ENCODE data around the gene PLOD1.

The PLOD1 gene

GRCh38 chr1:11898086-11898785 is 36.3 kb upstream of the PLOD1 start:
- H3K4me1 ChIP-seq (ENCODE audit: control insufficient read depth, insufficient read depth, low read length): no peaks in the 10 kb centered on the region
- no peak for TF ChIP-seq TRIM28 (IDR thresholded peaks at IDR 0.05; ENCODE audit: borderline replicate concordance, low read length)
- TF ChIP-seq HIC1 (tag by site-specific recombination; IDR thresholded peaks at IDR 0.05): no peak
- no peak for TF ChIP-seq ZNF354C (tag by site-specific recombination; IDR thresholded peaks at IDR 0.05; ENCODE audit: borderline replicate concordance, low read depth)
- no peak for TF ChIP-seq YY2 (tag by site-specific recombination; IDR thresholded peaks at IDR 0.05)
- no peak for TF ChIP-seq ZNF596 (tag by site-specific recombination; IDR thresholded peaks at IDR 0.05)
- TF ChIP-seq ZNF341 (tag by site-specific recombination; IDR thresholded peaks at IDR 0.05; ENCODE audit: low read depth): 0 out of 2 replicates have a peak, but pooled peaks have one; percentile 14
- H3K36me3 ChIP-seq (ENCODE audit: control insufficient read depth in 2 of 2, insufficient read depth in 1 of 2, low read length in 2 of 2): no peaks in the 10 kb centered on the region
- ChIA-PET CTCF (interaction anchor here (2.0 to 7.6 kb wide), 3 partner anchors 10 to 60 kb away, joined by 10 to 114 read pairs (median 14); no protein-coding TSS in a partner anchor), POLR2A (interaction anchor here (0.6 kb wide), 2 partner anchors 41 to 202 kb away, joined by 5 to 6 read pairs; no protein-coding TSS in a partner anchor)
- no peaks in the 10 kb centered on the region for H3K9me3 ChIP-seq (ENCODE audit: control insufficient read depth, insufficient read depth, low read depth, low read length)
- H3K4me3 ChIP-seq (ENCODE audit: low read depth, low read length): no peak overlapping the region
- no peak overlapping the region for H3K27ac ChIP-seq (ENCODE audit: extremely low read depth, low read depth, low read length)

- H3K4me1 ChIP-seq (ENCODE audit: control insufficient read depth, insufficient read depth, low read length): no peaks in the 10 kb centered on the region
- POLR2A ChIA-PET: interaction anchor here (0.5 to 1.2 kb wide), 2 partner anchors 9 to 23 kb away, joined by 3 to 4 read pairs; no protein-coding TSS in a partner anchor
- no peak overlapping the region for H3K4me3 ChIP-seq (ENCODE audit: low read depth, low read length)
- H3K27ac ChIP-seq (ENCODE audit: extremely low read depth, low read depth, low read length): no peak overlapping the region
- CTCF ChIA-PET: interaction anchor here (0.7 to 2.4 kb wide), 5 partner anchors 9 to 61 kb away, joined by 3 to 14 read pairs (median 6); no protein-coding TSS in a partner anchor
- H3K36me3 ChIP-seq (ENCODE audit: control insufficient read depth in 2 of 2, insufficient read depth in 1 of 2, low read length in 2 of 2): no peaks in the 10 kb centered on the region
- no peaks in the 10 kb centered on the region for H3K9me3 ChIP-seq (ENCODE audit: control insufficient read depth, insufficient read depth, low read depth, low read length)
- TF ChIP-seq REST (tag by site-specific recombination; IDR thresholded peaks at IDR 0.05) (peak; percentile 90), ZFP69B (tag by site-specific recombination; IDR thresholded peaks at IDR 0.05) (no peak), ZNF292 (tag by site-specific recombination; IDR thresholded peaks at IDR 0.05; ENCODE audit: borderline replicate concordance, low read depth) (no peak), ZNF148 (tag by site-specific recombination; IDR thresholded peaks at IDR 0.05; ENCODE audit: borderline replicate concordance) (no peak), RBAK (tag by site-specific recombination; IDR thresholded peaks at IDR 0.05) (no peak), IKZF3 (tag by site-specific recombination; IDR thresholded peaks at IDR 0.05) (no peak)
Measured at GRCh38 chr1:11898831-11899467, 35.6 kb upstream of the PLOD1 start.
